ENCODE results near the gene PCDH9.

The PCDH9 gene

GRCh38 chr13:66430728-66431127, 799.4 kb downstream of the PCDH9 start:
- DNase-seq = no peak

- DNase-seq = no peak
Observed at GRCh38 chr13:66430269-66430668, 799.9 kb downstream of the PCDH9 start.

- no peak for DNase-seq
Observed at GRCh38 chr13:66429156-66429555, 801.0 kb downstream of the PCDH9 start.

- no peak for DNase-seq
Observed at GRCh38 chr13:66427458-66427861, 802.7 kb downstream of the PCDH9 start.

- DNase-seq = no peak
Observed at GRCh38 chr13:66425741-66426140, 804.4 kb downstream of the PCDH9 start.

- no peak for DNase-seq
Observed at GRCh38 chr13:66424422-66424821, 805.7 kb downstream of the PCDH9 start.

- no peak for DNase-seq
Observed at GRCh38 chr13:66415444-66415843, 814.7 kb downstream of the PCDH9 start.

GRCh38 chr13:66414066-66414800, 815.9 kb downstream of the PCDH9 start:
- DNase-seq = no peak

GRCh38 chr13:66410314-66410713, 819.8 kb downstream of the PCDH9 start:
- DNase-seq = no peak

GRCh38 chr13:66409542-66409941, 820.6 kb downstream of the PCDH9 start:
- DNase-seq = no peak

GRCh38 chr13:66407128-66407527, 823.0 kb downstream of the PCDH9 start:
- DNase-seq = no peak

- no peak for DNase-seq
Observed at GRCh38 chr13:66405908-66406802, 824.0 kb downstream of the PCDH9 start.

- DNase-seq = no peak
Observed at GRCh38 chr13:66402546-66402945, 827.6 kb downstream of the PCDH9 start.

GRCh38 chr13:66402066-66402465, 828.1 kb downstream of the PCDH9 start:
- no peak for DNase-seq

- no peak for DNase-seq
Observed at GRCh38 chr13:66400292-66400691, 829.8 kb downstream of the PCDH9 start.

- DNase-seq = no peak
Observed at GRCh38 chr13:66399873-66400272, 830.3 kb downstream of the PCDH9 start.

- DNase-seq = no peak
Observed at GRCh38 chr13:66397133-66397532, 833.0 kb downstream of the PCDH9 start.

- no peak for DNase-seq
Observed at GRCh38 chr13:66391322-66391721, 838.8 kb downstream of the PCDH9 start.

- DNase-seq = no peak
Observed at GRCh38 chr13:66378894-66379293, 851.2 kb downstream of the PCDH9 start.

- DNase-seq = no peak
Observed at GRCh38 chr13:66377569-66377968, 852.6 kb downstream of the PCDH9 start.

GRCh38 chr13:66375756-66376155, 854.4 kb downstream of the PCDH9 start:
- no peak for DNase-seq

- DNase-seq = no peak
Observed at GRCh38 chr13:66369666-66370065, 860.5 kb downstream of the PCDH9 start.

- no peak for DNase-seq
Observed at GRCh38 chr13:66367356-66367755, 862.8 kb downstream of the PCDH9 start.

- no peak for DNase-seq
Observed at GRCh38 chr13:66365101-66365500, 865.0 kb downstream of the PCDH9 start.
